Mesothelial cell of epicardium (in vitro differentiated cells): ENCODE measurements around the gene TRERF1. TPM values are rescaled to one million over a fixed set of nuclear protein-coding genes. Genes with fewer than 3 reads are reported as not detected.
A peak's percentile ranks its signal among the peaks of the same experiment; 100 is the strongest.
"Not testable (repeated sequence)": the region's sequence is repeated elsewhere in the genome, so short reads cannot be mapped to it uniquely, and the experiment has no call there.

Source experiments
- DNase-seq, 2 experiments: peaks; one replicate each; pipeline ENCODE4 v3.0.0; 2021; ENCODE audit warnings: low spot score in 2 of 2; ENCODE audit not compliant: unreplicated experiment in 2 of 2
- H3K27ac Mint-ChIP-seq: 2 replicates; pipeline ENCODE4 v1.8.0; 2021; ENCODE audit warnings: mixed read lengths
- H3K27me3 Mint-ChIP-seq: 2 replicates; pipeline ENCODE4 v1.8.0; 2021; ENCODE audit warnings: low read depth, mixed read lengths
- H3K36me3 Mint-ChIP-seq: 2 replicates; pipeline ENCODE4 v1.8.0; 2021; ENCODE audit warnings: mixed read lengths
- H3K4me1 Mint-ChIP-seq: 2 replicates; pipeline ENCODE4 v1.8.0; 2021; ENCODE audit warnings: mixed read lengths
- H3K4me3 Mint-ChIP-seq: 2 replicates; pipeline ENCODE4 v1.8.0; 2021; ENCODE audit warnings: mild to moderate bottlenecking, moderate library complexity, mixed read lengths
- H3K9me3 Mint-ChIP-seq: 2 replicates; pipeline ENCODE4 v1.8.0; 2021; ENCODE audit warnings: mixed read lengths
- total RNA-seq: library from RNA; stranded (reverse); gene quantifications from 3 replicates; pipeline ENCODE4 v1.2.1, GENCODE V29; 2021
- TF ChIP-seq, protein P1 (sequence below): fragments of 200-600 bp; sonication (generic); IDR thresholded peaks from one replicate; pipeline ENCODE4 v1.5.0; 2021; ENCODE audit warnings: antibody characterized with exemption; ENCODE audit not compliant: unreplicated experiment

TRERF1 gene
- total RNA-seq, 1 donor from 2014 or later = 19.8 TPM

DNA sequence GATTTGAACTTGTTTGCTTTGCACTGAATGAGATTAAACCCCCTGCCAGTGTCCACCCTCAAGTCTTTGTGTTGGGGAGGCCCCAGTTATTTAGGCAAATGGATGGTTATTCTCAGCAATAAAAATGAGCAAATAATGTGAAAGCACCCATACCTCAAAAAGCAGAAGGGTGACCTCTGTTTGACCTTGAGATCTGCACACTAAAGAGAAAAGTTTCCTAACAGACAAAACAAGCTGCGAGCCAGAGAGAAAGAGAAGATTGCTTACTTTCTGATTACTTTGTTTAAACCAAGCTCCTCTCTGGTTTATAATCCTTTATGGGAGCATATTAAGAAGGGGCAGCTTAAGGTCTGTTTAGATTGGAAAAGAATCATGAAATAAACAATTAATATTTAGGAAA lies 30.4 kb upstream of the TRERF1 start:
- peaks cover 35% of the 10 kb centered on the region for H3K4me1 Mint-ChIP-seq
- H3K27ac Mint-ChIP-seq = peak overlapping the region; percentile 95
- peak overlapping the region; percentile 22 for H3K4me3 Mint-ChIP-seq
- DNase-seq = no peak
- no peaks in the 10 kb centered on the region for H3K27me3 Mint-ChIP-seq
- H3K36me3 Mint-ChIP-seq = no peaks in the 10 kb centered on the region
- no peaks in the 10 kb centered on the region for H3K9me3 Mint-ChIP-seq
- TF ChIP-seq, protein P1, sequence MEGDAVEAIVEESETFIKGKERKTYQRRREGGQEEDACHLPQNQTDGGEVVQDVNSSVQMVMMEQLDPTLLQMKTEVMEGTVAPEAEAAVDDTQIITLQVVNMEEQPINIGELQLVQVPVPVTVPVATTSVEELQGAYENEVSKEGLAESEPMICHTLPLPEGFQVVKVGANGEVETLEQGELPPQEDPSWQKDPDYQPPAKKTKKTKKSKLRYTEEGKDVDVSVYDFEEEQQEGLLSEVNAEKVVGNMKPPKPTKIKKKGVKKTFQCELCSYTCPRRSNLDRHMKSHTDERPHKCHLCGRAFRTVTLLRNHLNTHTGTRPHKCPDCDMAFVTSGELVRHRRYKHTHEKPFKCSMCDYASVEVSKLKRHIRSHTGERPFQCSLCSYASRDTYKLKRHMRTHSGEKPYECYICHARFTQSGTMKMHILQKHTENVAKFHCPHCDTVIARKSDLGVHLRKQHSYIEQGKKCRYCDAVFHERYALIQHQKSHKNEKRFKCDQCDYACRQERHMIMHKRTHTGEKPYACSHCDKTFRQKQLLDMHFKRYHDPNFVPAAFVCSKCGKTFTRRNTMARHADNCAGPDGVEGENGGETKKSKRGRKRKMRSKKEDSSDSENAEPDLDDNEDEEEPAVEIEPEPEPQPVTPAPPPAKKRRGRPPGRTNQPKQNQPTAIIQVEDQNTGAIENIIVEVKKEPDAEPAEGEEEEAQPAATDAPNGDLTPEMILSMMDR = no peak

DNA sequence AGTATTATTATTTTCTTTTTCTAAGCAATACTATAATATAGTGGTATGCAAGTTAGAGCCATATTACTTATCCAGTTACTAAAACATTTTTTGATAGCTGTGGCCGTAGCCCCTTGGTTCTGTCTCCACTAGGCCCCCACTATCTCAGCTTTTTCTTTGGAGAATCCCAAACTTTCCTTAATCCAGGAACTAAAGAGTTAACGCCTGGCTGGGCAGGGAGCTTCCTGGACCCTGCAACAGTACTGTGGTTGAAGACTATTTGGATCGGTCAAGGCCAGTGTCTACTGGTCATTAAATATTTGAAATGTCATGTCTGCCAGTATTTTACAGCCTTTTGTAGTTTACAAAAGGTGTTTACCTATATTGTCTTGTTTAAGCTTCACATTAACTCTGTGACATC lies 20.0 kb upstream of the TRERF1 start:
- TF ChIP-seq, protein P1 = no peak
- no peaks in the 10 kb centered on the region for H3K27me3 Mint-ChIP-seq
- H3K9me3 Mint-ChIP-seq = peaks cover 24% of the 10 kb centered on the region
- no peak overlapping the region for H3K27ac Mint-ChIP-seq
- H3K4me1 Mint-ChIP-seq = no peaks in the 10 kb centered on the region
- DNase-seq = no peak
- H3K36me3 Mint-ChIP-seq = peaks cover 6% of the 10 kb centered on the region
- no peak overlapping the region for H3K4me3 Mint-ChIP-seq

DNA sequence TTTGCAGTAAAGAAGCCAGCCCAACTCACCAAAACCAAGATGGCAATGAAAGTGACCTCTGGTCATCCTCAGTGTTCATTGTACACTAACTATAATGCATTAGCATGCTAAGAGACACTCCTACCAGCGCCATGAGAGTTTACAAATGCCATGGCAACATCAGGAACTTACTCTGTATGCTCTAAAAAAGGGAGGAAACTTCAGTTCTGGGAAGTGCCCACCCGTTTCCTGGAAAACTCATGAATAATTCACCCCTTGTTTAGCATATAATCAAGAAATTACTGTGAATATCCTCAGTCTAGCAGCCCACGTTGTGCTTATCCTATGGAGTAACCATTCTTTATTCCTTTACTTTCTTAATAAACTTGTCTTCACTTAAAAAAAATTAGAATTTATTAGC lies 19.4 kb upstream of the TRERF1 start:
- TF ChIP-seq, protein P1 = no peak
- no peak overlapping the region for H3K27ac Mint-ChIP-seq
- H3K36me3 Mint-ChIP-seq = peaks cover 6% of the 10 kb centered on the region
- no peaks in the 10 kb centered on the region for H3K4me1 Mint-ChIP-seq
- no peaks in the 10 kb centered on the region for H3K27me3 Mint-ChIP-seq
- peaks cover 24% of the 10 kb centered on the region for H3K9me3 Mint-ChIP-seq
- no peak overlapping the region for H3K4me3 Mint-ChIP-seq
- no peak for DNase-seq

DNA sequence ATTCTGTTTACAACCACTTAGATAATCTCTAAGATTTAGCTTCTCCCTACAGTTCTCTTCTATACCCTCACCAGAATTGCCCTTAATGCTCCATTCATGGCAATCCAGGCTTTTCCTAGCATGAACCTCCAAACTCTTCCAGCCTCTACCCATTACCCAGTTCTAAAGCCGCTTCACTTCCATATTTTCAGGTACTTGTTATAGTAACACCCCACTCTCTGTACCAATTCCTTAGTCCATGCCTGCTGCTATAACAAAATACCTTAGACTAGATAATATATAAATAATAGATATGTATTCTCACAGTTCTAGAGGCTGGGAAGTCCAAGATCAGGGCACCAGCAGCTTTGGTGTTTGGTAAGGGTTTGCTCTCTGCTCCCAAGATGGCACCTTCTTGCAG lies 16.5 kb upstream of the TRERF1 start:
- no peak overlapping the region for H3K27ac Mint-ChIP-seq
- H3K4me1 Mint-ChIP-seq = no peaks in the 10 kb centered on the region
- peaks cover 6% of the 10 kb centered on the region for H3K36me3 Mint-ChIP-seq
- peaks cover 31% of the 10 kb centered on the region for H3K9me3 Mint-ChIP-seq
- TF ChIP-seq, protein P1 = no peak
- no peaks in the 10 kb centered on the region for H3K27me3 Mint-ChIP-seq
- H3K4me3 Mint-ChIP-seq = no peak overlapping the region
- DNase-seq = no peak

DNA sequence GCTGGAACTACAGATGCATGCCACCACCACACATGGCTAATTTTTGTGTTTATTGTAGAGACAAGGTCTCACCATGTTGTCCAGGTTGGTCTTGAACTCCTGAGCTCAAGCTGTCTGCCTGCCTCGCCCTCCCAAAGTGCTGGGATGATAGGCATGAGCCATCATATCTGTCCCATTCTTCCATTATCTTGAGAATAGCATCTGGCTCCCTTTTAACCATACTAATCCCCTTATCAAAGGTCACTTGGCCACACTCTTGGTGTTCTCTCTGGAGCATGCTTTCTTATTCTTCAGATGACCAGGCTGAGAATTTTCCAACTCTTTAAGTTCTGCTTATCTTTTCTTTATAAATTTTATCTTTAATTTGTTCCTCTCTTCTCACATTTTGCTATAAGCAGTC lies 15.9 kb upstream of the TRERF1 start:
- no peak for DNase-seq
- Mint-ChIP-seq H3K4me1 (no peaks in the 10 kb centered on the region), H3K4me3 (no peak overlapping the region), H3K36me3 (peaks cover 6% of the 10 kb centered on the region), H3K27ac (no peak overlapping the region), H3K9me3 (peaks cover 31% of the 10 kb centered on the region), H3K27me3 (no peaks in the 10 kb centered on the region)
- TF ChIP-seq, protein P1 = no peak

DNA sequence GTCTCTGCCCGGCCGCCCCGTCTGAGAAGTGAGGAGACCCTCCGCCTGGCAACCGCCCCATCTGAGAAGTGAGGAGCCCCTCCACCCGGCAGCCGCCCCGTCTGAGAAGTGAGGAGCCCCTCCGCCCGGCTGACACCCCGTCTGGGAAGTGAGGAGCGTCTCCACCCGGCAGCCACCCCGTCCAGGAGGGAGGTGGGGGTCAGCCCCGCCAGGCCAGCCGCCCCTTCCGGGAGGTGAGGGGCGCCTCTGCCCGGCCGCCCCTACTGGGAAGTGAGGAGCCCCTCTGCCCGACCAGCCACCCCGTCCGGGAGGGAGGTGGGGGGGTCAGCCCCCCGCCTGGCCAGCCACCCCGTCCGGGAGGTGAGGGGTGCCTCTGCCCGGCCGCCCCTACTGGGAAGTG lies 14.7 kb upstream of the TRERF1 start:
- not testable (repeated sequence) for H3K4me3 Mint-ChIP-seq, H3K4me1 Mint-ChIP-seq, H3K27ac Mint-ChIP-seq, DNase-seq, H3K36me3 Mint-ChIP-seq, H3K27me3 Mint-ChIP-seq
- H3K9me3 Mint-ChIP-seq = peaks cover 31% of the 10 kb centered on the region
